Neural crest cell (in vitro differentiated cells): ENCODE results near the gene SPINK8. TPM values are rescaled to one million over a fixed set of nuclear protein-coding genes. Genes with fewer than 3 reads are reported as not detected.

Experiments used
- DNase-seq: peaks from one replicate; pipeline ENCODE4 v3.0.0; 2021; ENCODE audit warnings: low read depth, mixed read lengths, low spot score
- H3K27ac Mint-ChIP-seq: one replicate; pipeline ENCODE4 v1.8.0; 2021; ENCODE audit warnings: mild to moderate bottlenecking, mixed read lengths; ENCODE audit not compliant: unreplicated experiment
- H3K27me3 Mint-ChIP-seq: 2 replicates; pipeline ENCODE4 v1.8.0; 2021; ENCODE audit warnings: low read depth, mild to moderate bottlenecking, mixed read lengths
- H3K36me3 Mint-ChIP-seq: 2 replicates; pipeline ENCODE4 v1.8.0; 2021; ENCODE audit warnings: low read depth, mild to moderate bottlenecking, mixed read lengths
- H3K4me1 Mint-ChIP-seq: 2 replicates; pipeline ENCODE4 v1.8.0; 2021; ENCODE audit warnings: mixed read lengths
- H3K4me3 Mint-ChIP-seq: one replicate; pipeline ENCODE4 v1.8.0; 2021; ENCODE audit warnings: mild to moderate bottlenecking, mixed read lengths
- H3K9me3 Mint-ChIP-seq: 2 replicates; pipeline ENCODE4 v1.8.0; 2021; ENCODE audit warnings: mixed read lengths
- CTCF ChIP-seq: fragments of 200-600 bp; sonication (generic); conservative IDR thresholded peaks from 2 replicates; pipeline ENCODE4 v1.5.0; 2021; ENCODE audit warnings: antibody characterized with exemption, mild to moderate bottlenecking
- microRNA-seq: library from miRNA; unstranded; fragments of <30 nt; microRNA quantifications from one replicate; pipeline ENCODE4, GENCODE V29; 2020
- total RNA-seq: library from RNA; stranded (reverse); gene quantifications from 2 replicates; pipeline ENCODE4 v1.2.1, GENCODE V29; 2021

Gene SPINK8
- total RNA-seq, 1 donor from 2014 or later: not detected

- no peak for DNase-seq
- H3K4me1 Mint-ChIP-seq: no peaks in the 10 kb centered on the region
- H3K27ac Mint-ChIP-seq: no peak overlapping the region
- no peaks in the 10 kb centered on the region for H3K27me3 Mint-ChIP-seq
- TF ChIP-seq CTCF: no peak
- H3K36me3 Mint-ChIP-seq: peaks cover 28% of the 10 kb centered on the region
- H3K4me3 Mint-ChIP-seq: no peak overlapping the region
- peaks cover 7% of the 10 kb centered on the region for H3K9me3 Mint-ChIP-seq
These were observed 74.9 kb downstream of the SPINK8 start for GRCh38 chr3:48258530-48258929.

Small RNAs within 50 kb of the gene (microRNA-seq; reads per million reads assigned to microRNA genes)
- gene MIR2115: not detected

Other genes with a start within 250 kb of the SPINK8 start
- gene CDC25A, start 145.2 kb downstream of the SPINK8 start, total RNA-seq: 58.4 and 63.0 TPM in 2 replicates
- not detected in 2 replicates for gene CAMP, start 110.2 kb downstream of the SPINK8 start, total RNA-seq
- gene ZNF589, start 92.6 kb downstream of the SPINK8 start, total RNA-seq: 32.6 and 33.2 TPM in 2 replicates
- gene NME6, start 32.3 kb downstream of the SPINK8 start, total RNA-seq: 37.2 and 40.5 TPM in 2 replicates
- 0.44 and 0.68 TPM in 2 replicates for gene FBXW12, start 38.6 kb upstream of the SPINK8 start, total RNA-seq
- gene PLXNB1, start 96.4 kb upstream of the SPINK8 start, total RNA-seq: 161 and 180 TPM in 2 replicates
- 12.4 TPM in 2 replicates for gene CCDC51, start 106.5 kb upstream of the SPINK8 start, total RNA-seq
- 309 and 318 TPM in 2 replicates for gene TMA7, start 106.6 kb upstream of the SPINK8 start, total RNA-seq
- 21.8 and 22.1 TPM in 2 replicates for gene ATRIP, start 113.1 kb upstream of the SPINK8 start, total RNA-seq
- 117 and 124 TPM in 2 replicates for gene SHISA5, start 170.5 kb upstream of the SPINK8 start, total RNA-seq
- 19.2 and 20.4 TPM in 2 replicates for gene PFKFB4, start 223.1 kb upstream of the SPINK8 start, total RNA-seq
- gene UCN2, start 230.1 kb upstream of the SPINK8 start, total RNA-seq: 1.3 TPM in 2 replicates